ENCODE data around the gene TGM1. TPM values are rescaled to one million over a fixed set of nuclear protein-coding genes. Genes with fewer than 3 reads are reported as not detected.
A peak's percentile ranks its signal among the peaks of the same experiment; 100 is the strongest.

Gene TGM1
- total RNA-seq, 4 donors from 2014 or later = 1.2 to 11.3 (median 5.9) TPM

- H3K27me3 ChIP-seq = no peaks in the 10 kb centered on the region
- peaks cover 0 to 45% (median 0%) of the 10 kb centered on the region in 3 donors for H3K36me3 ChIP-seq
- TF ChIP-seq POLR2A (IDR thresholded peaks at IDR 0.05) = no peak
- TF ChIP-seq, protein P1, sequence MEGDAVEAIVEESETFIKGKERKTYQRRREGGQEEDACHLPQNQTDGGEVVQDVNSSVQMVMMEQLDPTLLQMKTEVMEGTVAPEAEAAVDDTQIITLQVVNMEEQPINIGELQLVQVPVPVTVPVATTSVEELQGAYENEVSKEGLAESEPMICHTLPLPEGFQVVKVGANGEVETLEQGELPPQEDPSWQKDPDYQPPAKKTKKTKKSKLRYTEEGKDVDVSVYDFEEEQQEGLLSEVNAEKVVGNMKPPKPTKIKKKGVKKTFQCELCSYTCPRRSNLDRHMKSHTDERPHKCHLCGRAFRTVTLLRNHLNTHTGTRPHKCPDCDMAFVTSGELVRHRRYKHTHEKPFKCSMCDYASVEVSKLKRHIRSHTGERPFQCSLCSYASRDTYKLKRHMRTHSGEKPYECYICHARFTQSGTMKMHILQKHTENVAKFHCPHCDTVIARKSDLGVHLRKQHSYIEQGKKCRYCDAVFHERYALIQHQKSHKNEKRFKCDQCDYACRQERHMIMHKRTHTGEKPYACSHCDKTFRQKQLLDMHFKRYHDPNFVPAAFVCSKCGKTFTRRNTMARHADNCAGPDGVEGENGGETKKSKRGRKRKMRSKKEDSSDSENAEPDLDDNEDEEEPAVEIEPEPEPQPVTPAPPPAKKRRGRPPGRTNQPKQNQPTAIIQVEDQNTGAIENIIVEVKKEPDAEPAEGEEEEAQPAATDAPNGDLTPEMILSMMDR (IDR thresholded peaks at IDR 0.05) = peak; percentile 13 to 77 (median 72)
- no peaks in the 10 kb centered on the region for H3K9me3 ChIP-seq
- H3K27ac ChIP-seq = peak overlapping the region in 1 of 4 donors; percentile 38
- DNase-seq = peak in 2 of 3 donors; percentile 61 to 83
- peaks cover 0 to 34% (median 12%) of the 10 kb centered on the region in 4 donors for H3K4me1 ChIP-seq
- H3K4me3 ChIP-seq = peak overlapping the region in 1 of 4 donors; percentile 18
Observed at GRCh38 chr14:24296341-24297157, 33.6 kb upstream of the TGM1 start.

- Histone ChIP-seq H3K9me3 (no peaks in the 10 kb centered on the region), H3K4me3 (no peak overlapping the region), H3K27me3 (no peaks in the 10 kb centered on the region), H3K4me1 (peaks cover 0 to 13% (median 0%) of the 10 kb centered on the region in 4 donors), H3K36me3 (peaks cover 0 to 68% (median 0%) of the 10 kb centered on the region in 3 donors), H3K27ac (no peak overlapping the region)
- DNase-seq = no peak
- TF ChIP-seq, protein P1 (IDR thresholded peaks at IDR 0.05) = no peak
- no peak for TF ChIP-seq POLR2A (IDR thresholded peaks at IDR 0.05)
Observed at GRCh38 chr14:24293525-24293924, 30.5 kb upstream of the TGM1 start.

GRCh38 chr14:24292118-24292807, 29.3 kb upstream of the TGM1 start:
- Histone ChIP-seq H3K4me1 (peaks cover 0 to 8% (median 0%) of the 10 kb centered on the region in 4 donors), H3K9me3 (no peaks in the 10 kb centered on the region), H3K27me3 (no peaks in the 10 kb centered on the region), H3K4me3 (no peak overlapping the region), H3K27ac (no peak overlapping the region), H3K36me3 (peaks cover 0 to 68% (median 0%) of the 10 kb centered on the region in 3 donors)
- DNase-seq = no peak
- TF ChIP-seq, protein P1 (IDR thresholded peaks at IDR 0.05) = no peak
- no peak for TF ChIP-seq POLR2A (IDR thresholded peaks at IDR 0.05)

DNA sequence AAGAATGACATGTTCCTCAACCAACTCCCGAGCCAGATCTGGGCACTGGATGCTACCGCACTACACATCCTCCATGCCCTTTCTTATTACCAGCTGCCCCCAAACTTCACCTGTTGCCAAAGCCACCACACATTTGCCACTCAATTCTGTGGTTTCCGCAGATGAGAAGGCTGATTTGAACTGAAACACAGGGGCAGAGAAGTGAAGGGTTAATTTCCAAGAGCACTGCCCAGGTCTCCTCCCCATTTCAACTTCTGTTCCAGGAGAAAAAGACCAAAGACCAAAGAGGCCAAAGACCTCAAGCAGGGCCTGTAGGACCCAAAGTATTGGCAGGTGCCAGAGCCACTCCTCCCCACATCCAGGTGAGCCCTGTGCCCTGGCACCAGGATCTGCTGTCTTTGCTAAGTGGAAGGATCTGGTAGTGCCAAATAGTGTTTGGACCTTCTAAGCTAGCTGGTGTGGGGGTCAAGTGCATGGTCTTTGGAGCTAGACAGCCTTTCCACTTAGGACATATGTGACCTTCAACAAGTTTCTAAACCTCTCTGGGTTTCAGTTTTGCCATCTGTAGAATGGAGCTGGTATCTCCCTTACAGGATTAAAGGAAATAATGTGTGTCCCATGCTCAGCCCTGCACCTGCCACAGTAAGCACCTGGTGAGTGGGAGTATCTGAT, 28.6 kb upstream of the TGM1 start:
- no peak for DNase-seq
- H3K27me3 ChIP-seq = no peaks in the 10 kb centered on the region
- no peak overlapping the region for H3K27ac ChIP-seq
- no peak overlapping the region for H3K4me3 ChIP-seq
- H3K4me1 ChIP-seq = peaks cover 0 to 1% (median 0%) of the 10 kb centered on the region in 4 donors
- H3K36me3 ChIP-seq = peaks cover 0 to 68% (median 0%) of the 10 kb centered on the region in 3 donors
- TF ChIP-seq POLR2A (IDR thresholded peaks at IDR 0.05) = no peak
- TF ChIP-seq, protein P1 (IDR thresholded peaks at IDR 0.05) = no peak
- H3K9me3 ChIP-seq = no peaks in the 10 kb centered on the region

GRCh38 chr14:24290746-24291145, 27.8 kb upstream of the TGM1 start:
- H3K9me3 ChIP-seq = no peaks in the 10 kb centered on the region
- peaks cover 0 to 62% (median 0%) of the 10 kb centered on the region in 3 donors for H3K36me3 ChIP-seq
- H3K27ac ChIP-seq = no peak overlapping the region

More at GRCh38 chr14:24290746-24291145, 27.8 kb upstream of the TGM1 start:
- Histone ChIP-seq H3K27me3 (no peaks in the 10 kb centered on the region), H3K4me3 (no peak overlapping the region), H3K4me1 (no peaks in the 10 kb centered on the region)
- DNase-seq = no peak
- TF ChIP-seq, protein P1 (IDR thresholded peaks at IDR 0.05) = no peak
- no peak for TF ChIP-seq POLR2A (IDR thresholded peaks at IDR 0.05)

Measured in Peyer's patch (tissue), 4 donors.